ENCODE measurements around the gene MBD3. TPM values are rescaled to one million over a fixed set of nuclear protein-coding genes. Genes with fewer than 3 reads are reported as not detected.

The MBD3 gene
- total RNA-seq, 1 donor from 2014 or later, result 111 TPM

GRCh38 chr19:1577090-1577928 is 15.4 kb downstream of the MBD3 start:
- DNase-seq (ENCODE audit: low spot score in 2 of 2, unreplicated experiment in 2 of 2), result no peak
- Mint-ChIP-seq H3K4me3 (no peak overlapping the region), H3K27me3 (ENCODE audit: low read depth) (no peaks in the 10 kb centered on the region), H3K36me3 (peaks cover 15% of the 10 kb centered on the region), H3K27ac (no peak overlapping the region), H3K9me3 (no peaks in the 10 kb centered on the region), H3K4me1 (no peaks in the 10 kb centered on the region)
- no peak for TF ChIP-seq CTCF (IDR thresholded peaks at IDR 0.05; ENCODE audit: unreplicated experiment)

GRCh38 chr19:1576242-1577089 is 16.2 kb downstream of the MBD3 start:
- no peak overlapping the region for H3K27ac Mint-ChIP-seq
- H3K4me1 Mint-ChIP-seq, result no peaks in the 10 kb centered on the region
- TF ChIP-seq CTCF (IDR thresholded peaks at IDR 0.05; ENCODE audit: unreplicated experiment), result no peak
- no peaks in the 10 kb centered on the region for H3K9me3 Mint-ChIP-seq
- peaks cover 13% of the 10 kb centered on the region for H3K36me3 Mint-ChIP-seq
- H3K4me3 Mint-ChIP-seq, result no peak overlapping the region
- no peaks in the 10 kb centered on the region for H3K27me3 Mint-ChIP-seq (ENCODE audit: low read depth)
- no peak for DNase-seq (ENCODE audit: low spot score in 2 of 2, unreplicated experiment in 2 of 2)

GRCh38 chr19:1575323-1576241 is 17.1 kb downstream of the MBD3 start:
- Mint-ChIP-seq H3K27ac (peak overlapping the region; percentile 25), H3K9me3 (no peaks in the 10 kb centered on the region), H3K27me3 (ENCODE audit: low read depth) (peaks cover under 1% of the 10 kb centered on the region), H3K4me3 (no peak overlapping the region), H3K36me3 (peaks cover 8% of the 10 kb centered on the region), H3K4me1 (no peaks in the 10 kb centered on the region)
- no peak for DNase-seq (ENCODE audit: low spot score in 2 of 2, unreplicated experiment in 2 of 2)
- TF ChIP-seq CTCF (IDR thresholded peaks at IDR 0.05; ENCODE audit: unreplicated experiment), result no peak

- H3K36me3 Mint-ChIP-seq, result peaks cover 2% of the 10 kb centered on the region
- H3K27ac Mint-ChIP-seq, result no peak overlapping the region
- no peaks in the 10 kb centered on the region for H3K4me1 Mint-ChIP-seq
- peaks cover 9% of the 10 kb centered on the region for H3K27me3 Mint-ChIP-seq (ENCODE audit: low read depth)
- no peak for TF ChIP-seq CTCF (IDR thresholded peaks at IDR 0.05; ENCODE audit: unreplicated experiment)
- DNase-seq (ENCODE audit: low spot score in 2 of 2, unreplicated experiment in 2 of 2), result no peak
- no peak overlapping the region for H3K4me3 Mint-ChIP-seq
- H3K9me3 Mint-ChIP-seq, result no peaks in the 10 kb centered on the region
Observed at GRCh38 chr19:1574354-1575136, 18.1 kb downstream of the MBD3 start.

All from mesothelial cell of epicardium (in vitro differentiated cells).